ENCODE results near the gene RIMBP2.

RIMBP2 gene

GRCh38 chr12:130357729-130358330, 358.3 kb downstream of the RIMBP2 start:
- Histone ChIP-seq H3F3A (ENCODE audit: insufficient read depth, low read length) (no peaks in the 10 kb centered on the region), H3K79me2 (ENCODE audit: low read length) (no peaks in the 10 kb centered on the region), H3K9me2 (replicated peaks; ENCODE audit: insufficient read depth, low read length) (no peaks in the 10 kb centered on the region), H3K4me2 (ENCODE audit: low read depth, low read length) (no peak overlapping the region), H3K36me3 (replicated peaks; ENCODE audit: insufficient read depth, low read length) (no peaks in the 10 kb centered on the region), H3K4me3 (ENCODE audit: low read length) (no peak overlapping the region), H3K27ac (ENCODE audit: low read length) (no peak overlapping the region), H3K4me1 (ENCODE audit: low read length) (no peaks in the 10 kb centered on the region), H4K20me1 (ENCODE audit: insufficient read depth, low read length) (no peaks in the 10 kb centered on the region), H3K27me3 (replicated peaks; ENCODE audit: insufficient read depth, low read length) (no peaks in the 10 kb centered on the region), H2AFZ (ENCODE audit: low read length) (no peak overlapping the region), H3K9me3 (replicated peaks; ENCODE audit: insufficient read depth, low read length) (no peaks in the 10 kb centered on the region), H3K9ac (ENCODE audit: low read length) (no peak overlapping the region)
- DNase-seq = no peak
- no peak for TF ChIP-seq EZH2 (optimal IDR thresholded peaks at IDR 0.05; ENCODE audit: low read depth, low read length)
- no peak for TF ChIP-seq CTCF (IDR thresholded peaks at IDR 0.05; ENCODE audit: low read length)
- TF ChIP-seq EZH2phosphoT487 (IDR thresholded peaks at IDR 0.05; ENCODE audit: low read length) = no peak

- no peak for DNase-seq
- no peaks in the 10 kb centered on the region for H3K36me3 ChIP-seq (replicated peaks; ENCODE audit: insufficient read depth, low read length)
- no peaks in the 10 kb centered on the region for H3K9me3 ChIP-seq (replicated peaks; ENCODE audit: insufficient read depth, low read length)
- no peak overlapping the region for H3K4me3 ChIP-seq (ENCODE audit: low read length)
- TF ChIP-seq EZH2 (optimal IDR thresholded peaks at IDR 0.05; ENCODE audit: low read depth, low read length) = no peak
- H3K79me2 ChIP-seq (ENCODE audit: low read length) = no peaks in the 10 kb centered on the region
- H3K27ac ChIP-seq (ENCODE audit: low read length) = no peak overlapping the region
- H3K9me2 ChIP-seq (replicated peaks; ENCODE audit: insufficient read depth, low read length) = no peaks in the 10 kb centered on the region
- H2AFZ ChIP-seq (ENCODE audit: low read length) = no peak overlapping the region
- H3K27me3 ChIP-seq (replicated peaks; ENCODE audit: insufficient read depth, low read length) = no peaks in the 10 kb centered on the region
- H4K20me1 ChIP-seq (ENCODE audit: insufficient read depth, low read length) = no peaks in the 10 kb centered on the region
- no peak overlapping the region for H3K9ac ChIP-seq (ENCODE audit: low read length)
- no peaks in the 10 kb centered on the region for H3K4me1 ChIP-seq (ENCODE audit: low read length)
- no peaks in the 10 kb centered on the region for H3F3A ChIP-seq (ENCODE audit: insufficient read depth, low read length)
- H3K4me2 ChIP-seq (ENCODE audit: low read depth, low read length) = no peak overlapping the region
Observed at GRCh38 chr12:130357241-130357640, 358.9 kb downstream of the RIMBP2 start.

DNA sequence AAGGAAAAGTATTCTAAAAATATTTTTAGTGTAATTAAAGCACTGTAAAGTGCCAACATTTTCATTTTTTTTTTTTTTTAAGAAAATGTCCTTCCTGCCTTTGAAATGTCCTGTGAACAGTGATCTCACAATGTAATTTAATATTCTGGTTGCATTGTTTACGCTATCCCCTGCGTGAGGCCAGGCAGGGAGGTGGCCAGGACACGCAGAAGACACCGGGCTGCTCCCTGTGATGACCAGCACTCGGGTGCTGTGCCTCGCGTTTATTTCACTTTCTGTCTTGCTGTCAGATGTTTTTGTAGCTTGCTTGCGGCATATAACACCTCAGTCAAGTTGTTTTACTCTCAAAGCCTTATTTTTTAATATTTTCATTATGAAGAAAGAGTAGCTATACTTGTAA, 359.9 kb downstream of the RIMBP2 start:
- Histone ChIP-seq H3K9me2 (replicated peaks; ENCODE audit: insufficient read depth, low read length) (no peaks in the 10 kb centered on the region), H3K27me3 (replicated peaks; ENCODE audit: insufficient read depth, low read length) (no peaks in the 10 kb centered on the region), H3K27ac (ENCODE audit: low read length) (no peak overlapping the region), H3K4me2 (ENCODE audit: low read depth, low read length) (no peak overlapping the region), H2AFZ (ENCODE audit: low read length) (no peak overlapping the region), H4K20me1 (ENCODE audit: insufficient read depth, low read length) (no peaks in the 10 kb centered on the region), H3K9me3 (replicated peaks; ENCODE audit: insufficient read depth, low read length) (no peaks in the 10 kb centered on the region), H3K4me3 (ENCODE audit: low read length) (no peak overlapping the region), H3F3A (ENCODE audit: insufficient read depth, low read length) (no peaks in the 10 kb centered on the region), H3K4me1 (ENCODE audit: low read length) (no peaks in the 10 kb centered on the region), H3K79me2 (ENCODE audit: low read length) (no peaks in the 10 kb centered on the region), H3K36me3 (replicated peaks; ENCODE audit: insufficient read depth, low read length) (no peaks in the 10 kb centered on the region), H3K9ac (ENCODE audit: low read length) (no peak overlapping the region)
- no peak for DNase-seq
- TF ChIP-seq EZH2phosphoT487 (IDR thresholded peaks at IDR 0.05; ENCODE audit: low read length) = no peak
- no peak for TF ChIP-seq EZH2 (optimal IDR thresholded peaks at IDR 0.05; ENCODE audit: low read depth, low read length)
- TF ChIP-seq CTCF (IDR thresholded peaks at IDR 0.05; ENCODE audit: low read length) = no peak

DNA sequence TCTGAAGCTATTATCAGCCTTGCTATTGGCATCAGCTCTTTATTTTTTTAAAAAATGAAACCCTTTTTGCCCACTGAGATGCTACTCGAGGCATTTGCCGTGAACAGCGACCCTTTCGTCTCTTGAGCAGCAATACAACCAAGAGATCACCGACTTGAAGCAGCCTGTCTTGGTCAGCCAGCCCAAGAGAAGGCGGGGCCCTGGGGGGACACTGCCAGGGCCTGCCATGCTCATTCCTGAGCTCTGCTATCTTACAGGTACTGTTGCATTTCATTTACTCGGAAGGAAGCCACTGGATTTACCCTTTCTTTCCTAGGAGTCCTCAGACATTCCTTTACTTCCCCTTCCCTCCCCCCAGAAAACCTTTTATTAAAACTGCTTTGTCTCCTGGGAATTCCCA, 361.7 kb downstream of the RIMBP2 start:
- H2AFZ ChIP-seq (ENCODE audit: low read length) = no peak overlapping the region
- no peaks in the 10 kb centered on the region for H3K4me1 ChIP-seq (ENCODE audit: low read length)
- no peak overlapping the region for H3K9ac ChIP-seq (ENCODE audit: low read length)
- H3K79me2 ChIP-seq (ENCODE audit: low read length) = no peaks in the 10 kb centered on the region
- H3K27ac ChIP-seq (ENCODE audit: low read length) = no peak overlapping the region
- no peak overlapping the region for H3K4me3 ChIP-seq (ENCODE audit: low read length)
- no peaks in the 10 kb centered on the region for H3K27me3 ChIP-seq (replicated peaks; ENCODE audit: insufficient read depth, low read length)
- TF ChIP-seq EZH2phosphoT487 (IDR thresholded peaks at IDR 0.05; ENCODE audit: low read length) (no peak), CTCF (IDR thresholded peaks at IDR 0.05; ENCODE audit: low read length) (no peak), EZH2 (optimal IDR thresholded peaks at IDR 0.05; ENCODE audit: low read depth, low read length) (no peak)
- no peaks in the 10 kb centered on the region for H3K36me3 ChIP-seq (replicated peaks; ENCODE audit: insufficient read depth, low read length)
- H3F3A ChIP-seq (ENCODE audit: insufficient read depth, low read length) = no peaks in the 10 kb centered on the region
- no peak for DNase-seq
- no peaks in the 10 kb centered on the region for H3K9me2 ChIP-seq (replicated peaks; ENCODE audit: insufficient read depth, low read length)
- no peaks in the 10 kb centered on the region for H3K9me3 ChIP-seq (replicated peaks; ENCODE audit: insufficient read depth, low read length)
- no peaks in the 10 kb centered on the region for H4K20me1 ChIP-seq (ENCODE audit: insufficient read depth, low read length)
- H3K4me2 ChIP-seq (ENCODE audit: low read depth, low read length) = no peak overlapping the region
